Ecto neural progenitor cell (in vitro differentiated cells): ENCODE measurements around the gene ABCA1.
A peak's percentile ranks its signal among the peaks of the same experiment; 100 is the strongest.
"Not testable (repeated sequence)": the region's sequence is repeated elsewhere in the genome, so short reads cannot be mapped to it uniquely, and the experiment has no call there.

Source experiments
- DNase-seq: peaks from one replicate; pipeline ENCODE4 v3.0.0-alpha.2; 2018; ENCODE audit warnings: low spot score

Gene ABCA1

GRCh38 chr9:104944356-104944755 is 16.4 kb upstream of the ABCA1 start:
- DNase-seq = no peak

GRCh38 chr9:104941597-104941996 is 13.6 kb upstream of the ABCA1 start:
- no peak for DNase-seq

GRCh38 chr9:104936291-104936690 is 8.3 kb upstream of the ABCA1 start:
- no peak for DNase-seq

DNA sequence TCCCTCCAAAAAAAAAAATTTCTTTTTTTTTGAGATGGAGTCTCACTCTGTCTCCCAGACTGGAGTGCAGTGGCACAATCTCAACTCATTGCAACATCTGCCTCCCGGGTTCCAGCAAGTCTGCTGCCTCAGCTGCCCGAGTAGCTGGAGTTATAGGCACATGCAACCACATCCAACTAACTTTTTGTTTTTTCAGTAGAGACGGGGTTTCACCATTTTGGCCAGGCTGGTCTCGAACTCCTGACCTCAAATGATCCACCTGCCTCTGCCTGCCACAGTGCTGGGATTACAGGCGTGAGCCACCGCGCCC is 7.5 kb upstream of the ABCA1 start:
- not testable (repeated sequence) for DNase-seq

- no peak for DNase-seq
Observed at GRCh38 chr9:104934691-104935500, 6.9 kb upstream of the ABCA1 start.

DNA sequence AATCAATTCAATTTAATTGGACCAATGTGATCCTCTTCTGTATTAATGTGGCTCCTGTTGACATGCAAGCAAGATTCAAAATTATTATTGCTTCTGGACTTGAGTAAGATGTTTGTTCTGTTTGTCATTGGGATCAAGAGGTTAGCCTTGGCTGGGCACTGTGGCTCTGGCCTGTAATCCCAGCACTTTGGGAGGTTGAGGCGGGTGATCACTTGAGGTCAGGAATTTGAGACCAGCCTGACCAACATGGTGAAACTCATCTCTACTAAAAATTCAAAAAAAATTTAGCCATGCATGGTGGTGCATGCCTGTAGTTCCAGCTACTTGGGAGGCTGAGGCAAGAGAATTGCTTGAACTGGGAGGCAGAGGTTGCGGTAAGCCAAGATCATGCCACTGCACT is 5.1 kb upstream of the ABCA1 start:
- not testable (repeated sequence) for DNase-seq

DNA sequence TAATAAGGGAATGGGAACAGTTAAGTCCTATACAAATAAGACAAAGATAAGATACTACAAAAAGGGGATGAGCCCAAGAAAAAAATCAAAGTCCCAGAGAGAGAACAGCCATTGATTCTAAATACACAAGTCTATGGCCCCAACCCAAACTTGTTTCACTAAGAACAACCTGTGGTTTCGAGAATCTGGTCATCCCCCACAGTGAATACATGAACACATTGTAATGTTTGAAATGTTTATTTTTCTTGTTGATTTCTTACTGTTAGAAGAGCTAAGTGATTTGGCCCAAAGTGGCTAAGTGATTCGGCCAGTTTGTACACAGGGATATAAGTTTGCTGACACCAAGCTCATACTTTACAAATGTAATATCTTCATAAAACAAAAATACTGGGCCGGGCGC is 3.3 kb upstream of the ABCA1 start:
- DNase-seq = no peak

- DNase-seq = peak; percentile 69
Observed at GRCh38 chr9:104927216-104927911, 591 bp downstream of the ABCA1 start.

GRCh38 chr9:104923740-104924139 is 4.2 kb downstream of the ABCA1 start:
- DNase-seq = no peak

GRCh38 chr9:104923289-104923688 is 4.7 kb downstream of the ABCA1 start:
- no peak for DNase-seq

GRCh38 chr9:104922748-104923147 is 5.2 kb downstream of the ABCA1 start:
- DNase-seq = not testable (repeated sequence)

DNA sequence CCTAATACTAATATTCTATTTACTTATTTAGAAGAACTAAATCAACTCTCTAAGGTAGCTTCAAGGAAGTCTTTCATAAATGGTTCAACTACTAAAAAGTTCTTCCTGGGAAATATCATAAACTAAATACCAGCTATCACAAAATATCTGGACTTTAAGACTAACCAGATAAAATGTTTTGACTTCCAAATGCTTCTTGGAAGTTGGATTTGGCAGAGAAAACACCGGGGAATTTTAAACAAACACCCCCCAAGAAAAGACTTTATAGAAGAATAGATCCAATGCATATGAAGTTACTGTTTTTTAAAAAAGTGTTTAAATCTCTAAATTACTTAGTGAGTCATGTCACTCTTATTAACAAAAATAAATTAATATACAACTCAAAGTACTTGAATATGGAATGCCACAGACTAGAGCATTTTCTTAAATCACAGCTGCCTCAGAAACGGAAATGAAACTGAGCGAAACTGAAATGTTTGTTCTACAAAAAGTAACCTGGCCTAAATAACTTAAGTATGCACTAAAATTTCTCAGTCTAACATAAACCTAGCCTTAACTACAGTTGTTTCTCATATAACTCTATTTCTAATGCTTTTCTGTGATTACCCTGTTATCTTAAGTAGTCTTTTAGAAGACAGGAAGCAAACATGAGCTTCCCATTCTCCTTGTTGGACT is 6.8 kb downstream of the ABCA1 start:
- no peak for DNase-seq

- no peak for DNase-seq
Observed at GRCh38 chr9:104915753-104916152, 12.2 kb downstream of the ABCA1 start.

- DNase-seq = no peak
Observed at GRCh38 chr9:104915049-104915448, 12.9 kb downstream of the ABCA1 start.

DNA sequence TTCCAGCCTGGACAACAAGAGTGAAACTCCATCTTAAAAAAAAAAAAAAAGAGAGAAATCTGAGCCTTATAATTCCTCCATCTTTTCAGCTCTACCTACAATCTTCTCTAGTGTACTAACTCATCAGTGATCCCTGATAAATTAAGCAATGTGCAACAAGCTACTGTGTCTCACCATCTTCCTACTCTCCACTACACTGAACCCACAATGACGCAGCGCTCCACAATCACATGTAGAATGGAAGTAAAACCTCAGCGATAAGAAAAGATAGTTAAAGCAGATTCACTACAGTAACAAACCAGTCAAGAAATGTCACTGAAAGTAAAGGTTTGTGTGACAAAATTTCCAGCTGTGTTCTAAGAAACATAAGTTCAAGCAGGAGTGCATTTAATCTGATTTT is 13.5 kb downstream of the ABCA1 start:
- no peak for DNase-seq

DNA sequence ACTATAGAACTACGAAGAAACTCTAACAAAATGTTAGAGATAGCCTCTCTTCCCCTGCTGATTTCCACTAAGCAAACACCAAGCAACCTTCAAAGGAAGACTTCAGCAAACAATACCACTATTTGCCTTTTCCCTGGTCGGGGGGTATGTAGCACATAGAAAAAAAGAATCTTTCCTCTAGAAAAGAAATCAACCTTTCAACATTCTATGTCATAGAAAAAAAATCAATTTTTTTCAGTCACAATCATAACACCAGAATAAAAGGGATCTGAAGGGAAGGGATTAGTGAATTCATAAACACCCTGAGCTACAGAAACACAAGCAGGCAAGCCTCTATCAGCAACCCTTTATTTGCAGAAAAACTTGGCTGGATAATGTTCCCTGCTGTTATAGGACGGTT is 15.3 kb downstream of the ABCA1 start:
- no peak for DNase-seq

GRCh38 chr9:104911032-104911607 is 16.8 kb downstream of the ABCA1 start:
- DNase-seq = no peak

- no peak for DNase-seq
Observed at GRCh38 chr9:104907278-104907951, 20.5 kb downstream of the ABCA1 start.

DNA sequence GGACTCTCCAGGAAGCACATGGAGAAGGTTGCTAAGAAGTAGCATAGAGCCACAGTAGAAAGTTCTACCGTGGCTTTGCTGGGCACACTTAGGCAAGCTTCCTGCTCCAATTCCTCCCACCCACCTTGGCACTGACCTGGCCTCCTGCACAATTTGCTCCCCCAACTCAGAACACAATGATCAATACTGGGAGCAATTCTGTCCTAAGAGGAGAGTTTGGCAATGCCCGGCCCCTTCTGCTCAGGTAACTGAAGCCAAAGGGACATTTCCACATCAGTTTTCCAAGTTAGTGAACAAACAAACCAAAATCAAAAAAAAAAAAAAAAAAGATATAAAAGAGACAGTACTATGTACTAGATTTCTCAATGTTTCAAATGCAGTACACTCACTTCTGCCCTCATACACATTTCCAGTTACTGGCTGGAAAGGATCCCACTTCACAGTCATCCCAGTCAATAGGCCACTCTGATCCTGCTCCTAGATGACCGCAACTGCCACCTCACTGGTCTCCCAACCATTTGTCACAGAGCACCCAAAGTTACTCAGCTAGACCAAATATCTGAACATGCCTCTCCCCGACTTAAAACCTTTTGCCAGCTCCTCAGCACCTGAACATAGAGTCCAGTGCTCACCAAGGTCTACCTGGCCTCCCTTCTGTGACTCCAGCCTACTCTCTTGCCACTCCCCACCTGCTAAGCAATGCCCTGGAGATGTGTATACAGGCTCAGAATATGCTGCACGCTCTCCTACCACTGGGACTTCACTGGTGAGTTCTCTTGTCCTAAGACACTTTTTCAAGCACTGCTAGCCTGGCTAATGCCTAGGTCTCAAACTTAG is 21.3 kb downstream of the ABCA1 start:
- DNase-seq = no peak

GRCh38 chr9:104905931-104906330 is 22.0 kb downstream of the ABCA1 start:
- DNase-seq = no peak

GRCh38 chr9:104905153-104905901 is 22.6 kb downstream of the ABCA1 start:
- no peak for DNase-seq
